Gastroesophageal sphincter (tissue), 3 donors: Measurements from ENCODE around the gene DPYD.

Source experiments
- CTCF ChIP-seq, 4 experiments: fragments of 200-600 bp in 2 of 4; fragments of 450-650 bp in 2 of 4; sonication (generic) in 1 of 4; IDR thresholded peaks; one replicate each; pipeline ENCODE4 v1.5.1; 2017 to 2019; ENCODE audit warnings: antibody characterized with exemption in 4 of 4, mild to moderate bottlenecking in 2 of 4, moderate library complexity in 2 of 4
- POLR2A ChIP-seq, 2 donors: fragments of 450-650 bp; IDR thresholded peaks; one replicate each; pipeline ENCODE4 v1.6.1; 2017; ENCODE audit warnings: antibody characterized with exemption in 2 of 2, mild to moderate bottlenecking in 2 of 2, moderate library complexity in 1 of 2
- POLR2AphosphoS5 ChIP-seq: sonication (generic); formaldehyde crosslinking; IDR thresholded peaks from one replicate; pipeline ENCODE4 v1.6.1; 2017; ENCODE audit warnings: antibody characterized with exemption

- TF ChIP-seq POLR2AphosphoS5 (no peak), POLR2A (IDR thresholded peaks at IDR 0.05) (no peak), CTCF (IDR thresholded peaks at IDR 0.05) (no peak)
These were observed 21.6 kb upstream of the DPYD start for GRCh38 chr1:97942161-97943123.
